Measurements from ENCODE around the gene CCT3.

The CCT3 gene

GRCh38 chr1:156282479-156283222, 55.4 kb downstream of the CCT3 start, which contains the start of gene SMG5:
Gene SMG5 (minus strand): TSS chr1:156282825. CDS start chr1:156282680, 145 bp downstream.
- peak; percentile 70 to 97 (median 90) for DNase-seq

- peak in 11 of 56 donors; percentile 4 to 63 (median 15) for DNase-seq
Measured at GRCh38 chr1:156281693-156282478, 56.2 kb downstream of the CCT3 start.

GRCh38 chr1:156281281-156281680, 56.8 kb downstream of the CCT3 start:
- peak in 4 of 56 donors; percentile 4 to 40 (median 20) for DNase-seq

GRCh38 chr1:156279837-156280236, 58.3 kb downstream of the CCT3 start:
- no peak for DNase-seq

- DNase-seq = no peak
Measured at GRCh38 chr1:156276966-156277381, 61.1 kb downstream of the CCT3 start.

- DNase-seq = no peak
Measured at GRCh38 chr1:156276532-156276931, 61.6 kb downstream of the CCT3 start.

- no peak for DNase-seq
Measured at GRCh38 chr1:156270314-156270713, 67.8 kb downstream of the CCT3 start.

GRCh38 chr1:156268336-156268735, 69.8 kb downstream of the CCT3 start:
- no peak for DNase-seq

GRCh38 chr1:156266051-156266450, 72.0 kb downstream of the CCT3 start:
- no peak for DNase-seq

- no peak for DNase-seq
Measured at GRCh38 chr1:156263288-156263655, 74.8 kb downstream of the CCT3 start.

- no peak for DNase-seq
Measured at GRCh38 chr1:156262461-156263287, 75.4 kb downstream of the CCT3 start.

GRCh38 chr1:156260896-156261295, 77.2 kb downstream of the CCT3 start:
- DNase-seq = peak in 24 of 56 donors; percentile 30 to 74 (median 52)

GRCh38 chr1:156259805-156260204, 78.3 kb downstream of the CCT3 start:
- peak in 27 of 56 donors; percentile 19 to 71 (median 39) for DNase-seq

Data from nucleus accumbens (tissue), 56 donors.